NCI-H2196 (cell line): ENCODE measurements around the gene MOV10.
"Not testable (repeated sequence)": the region's sequence is repeated elsewhere in the genome, so short reads cannot be mapped to it uniquely, and the experiment has no call there.

Experiments used
- DNase-seq: peaks from one replicate; lab custom pipeline; 2025; ENCODE audit not compliant: unreplicated experiment; lab: John Stamatoyannopoulos, UW

Gene MOV10

GRCh38 chr1:112729011-112729410 lies 54.6 kb downstream of the MOV10 start:
- DNase-seq = not testable (repeated sequence)

- DNase-seq = no peak
Observed at GRCh38 chr1:112729909-112730308, 55.5 kb downstream of the MOV10 start.

- no peak for DNase-seq
Observed at GRCh38 chr1:112731451-112731850, 57.0 kb downstream of the MOV10 start.

GRCh38 chr1:112735752-112736151 lies 61.3 kb downstream of the MOV10 start:
- DNase-seq = no peak

GRCh38 chr1:112737573-112737972 lies 63.1 kb downstream of the MOV10 start:
- DNase-seq = no peak

GRCh38 chr1:112743174-112744008 lies 68.9 kb downstream of the MOV10 start:
- DNase-seq = no peak

GRCh38 chr1:112744009-112744578 lies 69.6 kb downstream of the MOV10 start:
- no peak for DNase-seq

GRCh38 chr1:112748396-112748795 lies 73.9 kb downstream of the MOV10 start:
- no peak for DNase-seq
